Adipose tissue (tissue), 3 donors: ENCODE measurements around the gene AGBL1. TPM values are rescaled to one million over a fixed set of nuclear protein-coding genes. Genes with fewer than 3 reads are reported as not detected.

Experiments used
- H3K27ac ChIP-seq: one replicate; pipeline ENCODE4 v1.5.1; 2013; ENCODE audit warnings: low read depth, low read length
- WGBS, 3 donors: extraction: QIAGEN DNeasy Blood & Tissue Kit; methylation state at CpG; one replicate each; pipeline ENCODE4 v1.1.7; 2013; 5-methylcytosine and 5-hydroxymethylcytosine counted together
- polyA plus RNA-seq, 3 donors: library from polyadenylated mRNA; stranded (reverse); fragments of 200-250 nt; gene quantifications; one replicate each; pipeline ENCODE4 v1.2.3, GENCODE V29; 2013
- donor health status: healthy with polysubstance abuse.
- donor health status: Bipolar disorder and iron deficiency.
- donor health status: healthy.

The AGBL1 gene
- polyA plus RNA-seq, 3 donors: not detected

DNA sequence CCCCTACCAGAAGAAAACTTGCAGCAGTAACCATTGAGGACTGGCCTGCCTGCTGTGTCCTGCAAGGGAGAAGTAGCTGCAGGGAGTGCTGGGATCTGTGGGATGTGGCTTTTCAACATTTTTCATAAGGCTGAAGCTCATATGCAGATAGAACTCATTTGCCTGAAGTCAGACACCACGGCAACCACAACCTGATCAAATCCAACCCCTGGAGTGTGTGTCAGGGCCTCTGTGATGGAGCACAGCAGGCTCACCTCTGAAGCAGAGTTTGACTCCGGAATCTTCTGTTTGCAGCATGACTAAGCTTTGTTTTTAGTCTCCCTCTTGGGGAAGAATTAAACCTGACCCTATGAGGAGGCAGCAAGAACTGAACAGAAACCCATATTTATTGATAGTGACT, 508.7 kb downstream of the AGBL1 start:
- 39 to 54% (median 46%) methylated on average over 2 of the region's 2 CpGs for WGBS, 3 donors
- H3K27ac ChIP-seq: no peak overlapping the region

DNA sequence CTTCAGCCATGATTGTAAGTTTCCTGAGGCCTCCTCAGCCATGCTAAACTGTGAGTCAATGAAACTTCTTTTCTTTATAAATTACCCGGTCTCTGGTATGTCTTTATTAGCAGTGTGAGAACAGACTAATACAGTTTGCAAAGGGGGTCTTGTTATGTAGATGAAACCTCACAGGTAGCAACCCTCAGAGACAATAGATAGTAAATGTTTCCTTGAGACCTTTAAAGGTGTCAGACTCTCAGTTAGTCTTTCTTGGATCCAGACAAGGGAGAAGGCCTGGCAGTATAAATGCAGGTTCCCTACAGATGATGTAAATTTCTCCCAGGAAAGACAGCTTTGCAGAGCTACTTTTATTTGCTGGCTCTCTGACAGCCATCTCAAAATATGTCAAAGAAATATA, 510.8 kb downstream of the AGBL1 start:
- no peak overlapping the region for H3K27ac ChIP-seq
- 69 to 95% (median 83%) methylated on average over 1 of the region's 1 CpG for WGBS, 3 donors

GRCh38 chr15:86591158-86591557, 511.5 kb downstream of the AGBL1 start:
- H3K27ac ChIP-seq: no peak overlapping the region
- 83 to 100% (median 97%) methylated on average over 1 of the region's 1 CpG for WGBS, 3 donors

DNA sequence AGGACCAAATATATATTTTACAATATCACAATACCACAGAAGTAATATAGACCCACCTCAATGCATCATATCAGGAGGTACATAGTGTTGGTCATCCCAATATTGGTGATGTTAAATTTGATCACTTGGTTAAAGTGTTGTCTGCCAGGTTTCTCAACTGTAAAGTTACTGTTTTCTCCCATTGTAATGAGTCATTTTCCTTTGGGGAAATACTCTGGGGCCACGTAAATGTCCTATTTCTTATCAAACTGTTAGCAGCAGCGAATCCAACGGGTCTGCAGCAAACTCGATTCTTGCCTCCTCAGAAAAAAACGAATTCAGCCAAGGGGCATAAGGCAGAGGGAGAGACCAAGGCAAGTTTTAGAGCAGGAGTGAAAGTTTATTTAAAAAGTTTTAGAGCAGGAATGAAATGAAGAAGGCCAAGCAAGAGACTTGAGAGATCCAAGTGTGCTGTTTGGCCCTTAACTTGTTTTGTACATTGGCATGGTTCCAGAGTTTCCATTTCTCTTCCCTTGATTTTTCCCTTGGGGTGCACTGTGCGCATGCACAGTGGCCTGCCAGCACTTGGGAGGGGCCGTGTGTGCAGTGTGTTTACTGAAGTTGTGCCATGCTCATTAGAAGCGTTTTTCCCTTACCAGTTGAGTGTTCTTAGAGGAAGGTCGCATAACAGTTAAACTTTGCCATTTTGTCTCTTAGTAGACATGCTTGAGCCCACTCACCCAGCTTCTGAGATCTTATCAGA, 512.5 kb downstream of the AGBL1 start:
- WGBS, 3 donors: 30 to 54% (median 49%) methylated on average over 9 of the region's 9 CpGs
- no peak overlapping the region for H3K27ac ChIP-seq

GRCh38 chr15:86595741-86596140, 516.1 kb downstream of the AGBL1 start:
- no peak overlapping the region for H3K27ac ChIP-seq
- 35 to 49% (median 43%) methylated on average over 1 of the region's 1 CpG for WGBS, 3 donors

DNA sequence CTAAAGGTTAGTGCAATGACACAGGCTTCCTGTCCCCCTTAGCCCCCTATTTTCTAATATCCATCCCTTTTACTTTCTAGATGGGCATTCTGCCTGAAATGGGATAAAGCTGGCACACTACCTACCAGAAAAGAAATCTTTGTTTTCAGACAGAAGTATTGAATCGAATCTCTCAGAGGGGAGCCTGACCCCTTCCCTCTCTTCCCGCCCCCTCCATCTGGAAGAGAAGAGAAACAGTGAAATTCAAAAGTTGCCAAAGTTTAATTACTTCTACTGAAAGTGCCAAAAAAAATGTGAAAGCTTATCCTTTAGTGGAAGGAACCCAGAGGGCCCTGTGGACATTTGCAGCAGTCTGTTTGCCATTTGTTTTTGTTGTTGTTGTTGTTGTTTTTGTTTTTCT, 523.8 kb downstream of the AGBL1 start:
- 55 to 73% (median 69%) methylated on average over 2 of the region's 2 CpGs for WGBS, 3 donors
- H3K27ac ChIP-seq: no peak overlapping the region

DNA sequence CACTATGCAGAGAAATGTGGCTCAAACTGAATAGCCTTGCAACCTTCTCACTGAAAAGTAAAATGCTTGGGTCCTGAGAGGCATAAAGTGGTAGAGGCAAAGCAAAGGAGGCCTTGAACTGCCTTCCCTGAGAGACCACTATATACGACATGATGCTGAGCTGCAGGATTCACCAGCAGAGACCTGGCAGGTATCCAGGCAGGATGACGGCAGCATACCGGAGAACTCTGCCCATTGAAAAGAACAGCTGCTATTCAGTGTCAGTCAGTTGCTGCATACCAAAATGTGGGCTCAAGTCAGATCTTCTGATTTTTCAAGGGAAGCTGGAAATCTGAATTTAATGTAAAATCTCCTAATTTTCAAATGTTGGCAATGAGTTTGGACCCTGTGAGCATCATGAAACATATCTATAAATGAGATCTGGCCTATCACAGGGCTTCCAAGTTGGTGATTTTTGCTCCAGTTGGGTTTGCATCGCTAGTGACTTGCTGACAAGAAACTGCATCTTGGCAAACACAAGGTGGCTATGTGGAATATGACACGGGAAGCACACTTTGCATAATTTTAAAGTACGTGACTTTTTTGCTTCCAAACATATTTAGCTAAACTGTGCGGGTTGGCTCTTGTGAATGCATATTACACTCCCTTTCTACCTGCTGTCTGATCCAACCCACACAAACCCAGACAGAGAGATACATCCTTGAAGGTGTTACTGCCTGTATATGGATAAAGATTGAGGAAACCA, 529.0 kb downstream of the AGBL1 start:
- no peak overlapping the region for H3K27ac ChIP-seq
- WGBS, 3 donors: 54 to 69% (median 55%) methylated on average over 7 of the region's 7 CpGs

GRCh38 chr15:86609275-86609674, 529.6 kb downstream of the AGBL1 start:
- WGBS, 3 donors: 68 to 94% (median 91%) methylated on average over 3 of the region's 3 CpGs
- no peak overlapping the region for H3K27ac ChIP-seq

DNA sequence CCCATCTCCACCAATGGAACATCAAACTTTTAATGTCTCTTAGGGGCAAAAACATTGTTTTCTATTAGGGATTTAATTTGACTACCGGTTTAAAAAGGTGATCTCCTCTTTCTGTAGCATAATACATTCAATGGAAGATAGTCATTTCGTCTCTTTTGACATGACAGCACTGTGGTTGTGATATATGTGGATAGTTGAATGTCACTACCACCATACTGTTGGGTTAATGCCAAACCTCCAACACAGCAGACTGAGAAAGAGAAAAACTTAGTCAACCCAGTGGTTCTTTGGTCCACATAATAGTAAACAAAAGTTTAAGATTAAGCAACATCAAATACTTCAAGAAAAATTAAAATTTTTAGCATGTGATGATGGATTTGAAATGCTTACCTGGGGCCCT, 530.4 kb downstream of the AGBL1 start:
- H3K27ac ChIP-seq: no peak overlapping the region
- 74 to 85% (median 84%) methylated on average over 2 of the region's 2 CpGs for WGBS, 3 donors

DNA sequence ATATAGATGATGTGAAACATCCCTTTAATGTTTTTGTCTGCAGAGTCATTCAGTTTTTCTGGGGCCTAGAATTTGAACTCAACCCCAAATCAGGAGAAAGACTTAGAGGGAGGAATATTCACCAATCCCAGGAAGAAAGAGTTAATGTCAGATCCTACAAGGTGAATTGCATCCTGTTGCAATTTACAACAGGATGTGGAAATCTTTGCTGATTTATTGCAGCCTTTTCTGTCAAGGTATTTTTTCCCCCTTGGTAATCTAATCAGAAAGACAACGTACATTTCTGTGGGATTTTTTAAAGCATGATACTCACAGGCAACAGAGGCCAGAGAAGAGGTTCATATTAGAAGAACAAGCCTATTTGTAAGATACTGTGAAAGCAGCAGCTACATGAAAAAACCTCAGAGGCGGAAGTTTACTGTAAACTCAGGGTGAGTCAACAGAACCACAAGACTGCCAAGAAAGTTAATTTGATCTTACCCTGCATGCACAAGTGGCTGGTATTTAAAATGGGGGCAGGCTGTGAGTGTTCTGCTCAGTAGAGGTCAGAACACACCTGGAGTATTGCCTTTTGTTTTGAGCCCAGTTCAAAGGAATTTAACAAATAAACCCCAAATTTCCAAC, 531.9 kb downstream of the AGBL1 start:
- no peak overlapping the region for H3K27ac ChIP-seq
- WGBS, 3 donors: 39 to 58% (median 49%) methylated on average over 2 of the region's 2 CpGs

- 79 to 87% (median 83%) methylated on average over 3 of the region's 3 CpGs for WGBS, 3 donors
- no peak overlapping the region for H3K27ac ChIP-seq
Measured at GRCh38 chr15:86615411-86615810, 535.7 kb downstream of the AGBL1 start.

DNA sequence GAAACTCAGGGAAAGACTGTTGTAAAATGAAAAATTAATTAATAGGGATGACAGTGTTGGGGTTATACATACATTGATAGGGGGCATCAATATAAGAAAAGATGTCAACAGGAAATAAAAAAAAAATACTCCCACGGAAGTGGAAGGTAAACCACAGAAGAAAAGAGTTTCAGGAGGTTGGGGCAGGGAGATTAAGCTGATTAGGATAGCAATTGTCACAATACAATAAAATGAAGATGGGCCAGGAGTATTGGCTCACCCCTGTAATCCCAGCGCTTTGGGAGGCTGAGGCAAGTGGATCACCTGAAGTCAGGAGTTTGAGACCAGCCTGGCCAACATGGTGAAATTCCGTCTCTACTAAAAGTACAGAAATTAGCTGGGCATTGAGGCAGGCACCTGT, 536.1 kb downstream of the AGBL1 start:
- no peak overlapping the region for H3K27ac ChIP-seq
- 80 to 85% (median 84%) methylated on average over 3 of the region's 3 CpGs for WGBS, 3 donors

DNA sequence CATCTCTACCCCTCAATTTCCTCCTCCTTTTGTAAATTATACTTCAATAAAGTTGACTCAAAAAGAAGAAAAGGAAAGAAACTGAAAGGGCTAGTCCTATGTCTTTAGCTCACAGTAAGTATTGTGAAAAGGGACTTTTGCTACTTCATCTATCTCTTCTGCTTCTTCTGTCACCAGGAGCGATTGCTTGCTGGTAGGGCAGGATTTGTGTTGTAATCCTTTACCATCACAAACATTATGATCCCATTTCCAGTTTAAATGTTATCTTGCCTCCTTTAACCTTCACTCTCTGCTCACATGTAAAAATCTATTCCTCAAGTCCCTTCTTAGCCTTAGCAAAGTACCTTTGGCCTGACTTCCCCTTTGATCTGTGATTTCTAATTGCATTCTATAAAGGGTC, 537.1 kb downstream of the AGBL1 start:
- no peak overlapping the region for H3K27ac ChIP-seq
- WGBS, 3 donors: 71 to 83% (median 80%) methylated on average over 1 of the region's 1 CpG

GRCh38 chr15:86620157-86620556, 540.5 kb downstream of the AGBL1 start:
- no peak overlapping the region for H3K27ac ChIP-seq
- 29 to 56% (median 46%) methylated on average over 5 of the region's 5 CpGs for WGBS, 3 donors

GRCh38 chr15:86620641-86621349, 541.1 kb downstream of the AGBL1 start:
- H3K27ac ChIP-seq: no peak overlapping the region
- 27 to 61% (median 57%) methylated on average over 8 of the region's 8 CpGs for WGBS, 3 donors

GRCh38 chr15:86623236-86623635, 543.6 kb downstream of the AGBL1 start:
- H3K27ac ChIP-seq: no peak overlapping the region
- WGBS, 3 donors: 31 to 69% (median 69%) methylated on average over 2 of the region's 2 CpGs

- no peak overlapping the region for H3K27ac ChIP-seq
- 29 to 40% (median 31%) methylated on average over 6 of the region's 6 CpGs for WGBS, 3 donors
Measured at GRCh38 chr15:86624261-86625036, 544.8 kb downstream of the AGBL1 start.
